Prostate gland (tissue), 2 donors: ENCODE data around the gene TRPM6. TPM values are rescaled to one million over a fixed set of nuclear protein-coding genes. Genes with fewer than 3 reads are reported as not detected.

Experiments used
- DNase-seq: peaks from one replicate; pipeline ENCODE4 v3.0.0-alpha.2; 2019; ENCODE audit warnings: low spot score
- H3K27ac ChIP-seq, 2 donors: fragments of 200-600 bp; sonication (generic); 2 replicates each; pipeline ENCODE4 v1.5.1; 2017 to 2019
- H3K27me3 ChIP-seq: fragments of 200-600 bp; sonication (generic); replicated peaks from 2 replicates; pipeline ENCODE4 v1.5.1; 2019; ENCODE audit not compliant: insufficient read depth
- H3K36me3 ChIP-seq, 2 donors: fragments of 200-600 bp; sonication (generic); 1 replicate in 1 of 2; 2 replicates in 1 of 2; pipeline versions ENCODE4 v1.5.1 to v1.8.1; 2017 to 2019
- H3K4me1 ChIP-seq: fragments of 200-600 bp; sonication (generic); replicated peaks from 2 replicates; pipeline ENCODE4 v1.5.1; 2019
- H3K4me3 ChIP-seq, 2 donors: fragments of 200-600 bp; sonication (generic); 2 replicates each; pipeline ENCODE4 v1.5.1; 2017 to 2019
- H3K9me3 ChIP-seq: fragments of 200-600 bp; sonication (generic); 2 replicates; pipeline ENCODE4 v1.5.1; 2017
- POLR2A ChIP-seq: fragments of 450-650 bp; IDR thresholded peaks from one replicate; pipeline ENCODE4 v1.6.1; 2016; ENCODE audit warnings: antibody characterized with exemption, mild to moderate bottlenecking
- POLR2AphosphoS5 ChIP-seq: sonication (generic); formaldehyde crosslinking; IDR thresholded peaks from one replicate; pipeline ENCODE4 v1.6.1; 2017; ENCODE audit warnings: antibody characterized with exemption
- WGBS: methylation state at CpG from one replicate; pipeline ENCODE4 v1.1.5; 2018; 5-methylcytosine and 5-hydroxymethylcytosine counted together
- intact Hi-C: fragments of 100-400 bp; cut with DNase I; formaldehyde crosslinking; loops from one replicate; pipeline ENCODE4 v1.14.2; 2022
- total RNA-seq, 2 donors: library from RNA; depleted of rRNA; stranded (reverse); fragments of >200 nt; gene quantifications; one replicate each; pipeline ENCODE4 v1.1.0, GENCODE V29; 2016
- TF ChIP-seq, protein P1 (sequence below), 4 experiments: fragments of 200-600 bp in 2 of 4; fragments of 450-650 bp in 2 of 4; sonication (generic) in 2 of 4; IDR thresholded peaks; 1 replicate in 3 of 4; 2 replicates in 1 of 4; pipeline ENCODE4 v1.5.1; 2016 to 2019; ENCODE audit warnings: antibody characterized with exemption in 4 of 4, mild to moderate bottlenecking in 2 of 4, moderate library complexity in 2 of 4

TRPM6 gene
- total RNA-seq, 2 donors from 2014 or later, result 0.36 to 4.7 TPM

- Histone ChIP-seq H3K4me1 (no peaks in the 10 kb centered on the region), H3K9me3 (no peaks in the 10 kb centered on the region), H3K36me3 (no peaks in the 10 kb centered on the region), H3K27ac (no peak overlapping the region), H3K27me3 (no peaks in the 10 kb centered on the region), H3K4me3 (no peak overlapping the region)
- peak; percentile 49 for DNase-seq
- TF ChIP-seq POLR2AphosphoS5 (peak; percentile 33), POLR2A (no peak)
- TF ChIP-seq, protein P1, sequence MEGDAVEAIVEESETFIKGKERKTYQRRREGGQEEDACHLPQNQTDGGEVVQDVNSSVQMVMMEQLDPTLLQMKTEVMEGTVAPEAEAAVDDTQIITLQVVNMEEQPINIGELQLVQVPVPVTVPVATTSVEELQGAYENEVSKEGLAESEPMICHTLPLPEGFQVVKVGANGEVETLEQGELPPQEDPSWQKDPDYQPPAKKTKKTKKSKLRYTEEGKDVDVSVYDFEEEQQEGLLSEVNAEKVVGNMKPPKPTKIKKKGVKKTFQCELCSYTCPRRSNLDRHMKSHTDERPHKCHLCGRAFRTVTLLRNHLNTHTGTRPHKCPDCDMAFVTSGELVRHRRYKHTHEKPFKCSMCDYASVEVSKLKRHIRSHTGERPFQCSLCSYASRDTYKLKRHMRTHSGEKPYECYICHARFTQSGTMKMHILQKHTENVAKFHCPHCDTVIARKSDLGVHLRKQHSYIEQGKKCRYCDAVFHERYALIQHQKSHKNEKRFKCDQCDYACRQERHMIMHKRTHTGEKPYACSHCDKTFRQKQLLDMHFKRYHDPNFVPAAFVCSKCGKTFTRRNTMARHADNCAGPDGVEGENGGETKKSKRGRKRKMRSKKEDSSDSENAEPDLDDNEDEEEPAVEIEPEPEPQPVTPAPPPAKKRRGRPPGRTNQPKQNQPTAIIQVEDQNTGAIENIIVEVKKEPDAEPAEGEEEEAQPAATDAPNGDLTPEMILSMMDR (IDR thresholded peaks at IDR 0.05), result peak; percentile 42 to 81 (median 75)
- intact Hi-C loops, result loop anchor here (5.0 kb wide), 1 partner anchor 300 kb away; no protein-coding TSS in a partner anchor
- 35% methylated on average over 8 of the region's 8 CpGs for WGBS
Observed at GRCh38 chr9:74777136-74777879, 110.4 kb downstream of the TRPM6 start.

GRCh38 chr9:74775396-74775795 is 112.3 kb downstream of the TRPM6 start:
- intact Hi-C loops, result loop anchor here (2.0 to 5.0 kb wide), 2 partner anchors 227 to 302 kb away; no protein-coding TSS in a partner anchor
- H3K27ac ChIP-seq, result no peak overlapping the region
- no peaks in the 10 kb centered on the region for H3K9me3 ChIP-seq
- DNase-seq, result no peak
- 89% methylated on average over 5 of the region's 5 CpGs for WGBS
- H3K27me3 ChIP-seq, result no peaks in the 10 kb centered on the region
- no peaks in the 10 kb centered on the region for H3K36me3 ChIP-seq
- H3K4me3 ChIP-seq, result no peak overlapping the region
- TF ChIP-seq, protein P1 (IDR thresholded peaks at IDR 0.05), result no peak
- TF ChIP-seq POLR2A (no peak), POLR2AphosphoS5 (no peak)
- H3K4me1 ChIP-seq, result no peaks in the 10 kb centered on the region

- Histone ChIP-seq H3K27me3 (no peaks in the 10 kb centered on the region), H3K4me1 (no peaks in the 10 kb centered on the region), H3K36me3 (no peaks in the 10 kb centered on the region), H3K4me3 (no peak overlapping the region), H3K27ac (no peak overlapping the region), H3K9me3 (no peaks in the 10 kb centered on the region)
- peak; percentile 74 for DNase-seq
- intact Hi-C loops, result loop anchor here (2.0 kb wide), 1 partner anchor 229 kb away; no protein-coding TSS in a partner anchor
- TF ChIP-seq, protein P1 (IDR thresholded peaks at IDR 0.05), result peak; percentile 52 to 83 (median 78)
- TF ChIP-seq POLR2A, result no peak
- TF ChIP-seq POLR2AphosphoS5, result peak; percentile 29
- 20% methylated on average over 8 of the region's 8 CpGs for WGBS
Observed at GRCh38 chr9:74773886-74774479, 113.7 kb downstream of the TRPM6 start.

GRCh38 chr9:74772121-74772520 is 115.6 kb downstream of the TRPM6 start:
- H3K27ac ChIP-seq, result no peak overlapping the region
- no peaks in the 10 kb centered on the region for H3K36me3 ChIP-seq
- intact Hi-C loops, result no loop called here
- no peaks in the 10 kb centered on the region for H3K27me3 ChIP-seq
- no peaks in the 10 kb centered on the region for H3K9me3 ChIP-seq
- H3K4me3 ChIP-seq, result no peak overlapping the region
- DNase-seq, result no peak
- H3K4me1 ChIP-seq, result no peaks in the 10 kb centered on the region
- WGBS, result 95% methylated on average over 4 of the region's 4 CpGs
- TF ChIP-seq POLR2AphosphoS5, result no peak

DNA sequence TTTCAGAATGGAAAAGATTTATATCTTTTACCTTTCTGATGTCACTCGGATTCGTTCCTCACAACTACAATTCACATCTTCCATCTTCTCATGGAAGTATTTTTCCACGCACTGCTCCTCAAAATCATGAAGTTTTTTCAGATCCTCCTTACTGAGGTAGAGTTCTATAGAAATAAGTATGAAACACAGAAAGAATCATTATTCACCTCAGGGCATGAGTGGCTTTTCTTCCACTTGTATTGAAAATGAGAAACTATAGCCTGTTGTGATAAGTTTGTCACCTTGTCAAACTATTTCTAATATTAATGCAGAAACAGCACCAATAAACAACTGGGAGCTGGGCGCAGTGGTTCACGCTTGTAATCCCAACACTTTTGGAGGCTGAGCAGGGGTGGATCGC is 116.0 kb downstream of the TRPM6 start:
- Histone ChIP-seq H3K27ac (no peak overlapping the region), H3K36me3 (no peaks in the 10 kb centered on the region), H3K4me3 (no peak overlapping the region), H3K27me3 (no peaks in the 10 kb centered on the region), H3K4me1 (no peaks in the 10 kb centered on the region), H3K9me3 (no peaks in the 10 kb centered on the region)
- intact Hi-C loops, result no loop called here
- DNase-seq, result no peak
- 94% methylated on average over 6 of the region's 6 CpGs for WGBS
- no peak for TF ChIP-seq POLR2AphosphoS5
- TF ChIP-seq POLR2A, result no peak
- TF ChIP-seq, protein P1 (IDR thresholded peaks at IDR 0.05), result no peak
